Measurements from ENCODE around the gene AKAP9.
A peak's percentile ranks its signal among the peaks of the same experiment; 100 is the strongest.
"Not testable (repeated sequence)": the region's sequence is repeated elsewhere in the genome, so short reads cannot be mapped to it uniquely, and the experiment has no call there.

Gene AKAP9

DNA sequence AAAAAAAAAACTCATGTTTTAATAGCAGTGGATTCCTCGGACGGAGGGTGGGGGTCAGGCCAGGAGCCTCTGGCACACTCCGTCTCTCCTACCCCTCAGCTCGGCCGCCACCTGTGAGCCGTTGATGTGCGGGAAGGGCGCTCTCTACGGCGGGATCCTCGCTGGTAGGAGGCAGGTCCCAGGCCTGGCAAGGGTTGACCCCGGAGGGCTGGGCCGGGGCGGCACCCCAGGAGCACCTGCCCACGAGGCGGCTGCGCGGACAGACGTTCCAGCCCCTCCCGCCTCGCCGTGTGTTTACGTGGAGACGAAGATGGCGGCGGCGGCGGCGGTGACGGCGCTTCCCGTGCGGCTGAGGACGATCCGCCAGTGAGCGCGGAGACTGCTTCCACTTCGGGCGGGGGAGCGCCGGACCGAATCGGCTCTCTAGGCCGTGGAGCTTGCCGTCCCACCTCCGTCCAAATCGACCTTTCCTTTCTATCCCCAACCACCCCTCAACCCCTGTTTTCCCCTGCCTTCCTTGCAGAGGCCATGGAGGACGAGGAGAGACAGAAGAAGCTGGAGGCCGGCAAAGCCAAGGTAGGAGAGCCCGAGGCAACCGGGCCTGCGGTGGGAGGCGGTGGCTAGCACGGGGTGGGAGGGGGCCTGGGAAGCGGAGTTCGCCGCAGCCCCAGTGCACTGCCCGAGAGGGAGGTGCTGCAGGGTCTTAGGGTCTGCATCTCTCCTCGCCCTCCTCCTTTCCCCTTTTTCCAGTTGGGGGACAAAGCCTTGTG lies at the start of gene AKAP9:
TSS of gene AKAP9 (plus strand) at position 291 of the 770 bp plus-strand sequence. CDS start at position 529, 238 bp downstream.
- DNase-seq (ENCODE audit: low read depth) = peak; percentile 85

DNA sequence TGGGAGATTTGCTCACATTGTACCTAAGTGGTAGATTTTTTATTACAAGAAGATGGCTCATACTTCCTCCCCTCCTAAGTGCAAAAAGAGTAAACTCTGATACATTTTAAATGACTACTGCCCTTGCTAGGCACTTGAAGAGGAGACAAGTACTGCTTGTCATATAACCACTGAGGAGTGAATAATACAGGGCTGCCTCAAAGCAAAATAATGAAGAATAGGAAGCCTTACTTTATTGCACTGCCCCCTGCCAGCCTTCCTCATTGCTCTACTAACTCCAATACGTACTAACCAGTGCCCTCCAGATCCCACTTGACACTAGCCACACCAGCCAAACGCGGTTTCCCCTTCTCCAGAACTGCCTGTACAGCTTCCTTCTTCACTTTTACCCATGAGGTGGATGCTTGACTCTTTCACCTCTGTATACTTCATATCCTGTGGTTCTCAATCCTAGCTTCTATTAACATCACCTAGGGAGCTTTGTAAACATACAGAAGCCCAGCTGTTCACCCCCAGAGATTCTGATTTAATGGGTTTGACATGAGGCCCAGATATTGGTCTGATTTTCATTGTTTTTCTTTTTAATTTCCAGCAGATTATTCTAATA lies 48.5 kb upstream of the AKAP9 start:
- no peak for DNase-seq (ENCODE audit: low read depth)

DNA sequence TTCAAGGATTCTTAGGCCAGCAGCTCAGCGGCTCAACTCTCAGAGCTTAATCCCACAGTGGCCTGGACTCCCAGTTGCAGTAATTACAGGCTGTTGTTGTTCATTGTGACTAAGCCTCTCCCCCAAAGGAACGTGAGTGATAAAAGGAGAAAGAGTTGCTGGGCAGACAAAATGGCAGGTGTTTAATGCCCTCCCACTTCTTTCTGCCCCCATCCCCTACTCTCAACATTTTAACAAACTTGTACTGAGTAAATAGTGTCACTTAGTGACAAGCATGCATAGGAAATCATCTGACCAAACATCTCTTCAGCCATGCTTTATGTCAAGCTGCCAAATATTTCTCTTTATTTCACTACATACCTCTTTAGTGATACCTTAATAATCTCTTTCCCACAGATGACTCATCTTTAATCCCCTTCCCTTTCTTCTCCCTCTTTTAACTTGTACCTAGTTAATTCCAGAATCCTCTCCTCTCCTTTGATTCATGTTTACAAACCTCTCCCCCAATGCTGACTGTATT lies 47.8 kb upstream of the AKAP9 start:
- DNase-seq (ENCODE audit: low read depth) = peak; percentile 26

DNA sequence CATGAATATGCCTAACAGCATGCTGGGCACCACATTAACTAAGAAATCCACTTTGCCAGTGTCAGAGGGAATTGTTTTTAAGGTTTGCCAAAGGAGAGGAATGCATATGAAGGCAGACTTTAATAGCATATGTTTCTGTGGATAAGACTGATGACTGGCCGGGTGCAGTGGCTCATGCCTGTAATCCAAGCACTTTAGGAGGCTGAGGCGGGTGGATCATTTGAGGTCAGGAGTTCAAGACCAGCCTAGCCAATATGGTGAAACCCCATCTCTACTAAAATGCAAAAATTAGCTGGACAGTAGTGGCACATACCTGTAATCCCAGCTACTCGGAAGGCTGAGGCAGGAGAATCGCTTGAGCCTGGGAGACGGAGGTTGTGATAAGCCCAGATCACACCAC lies 47.0 kb upstream of the AKAP9 start:
- not testable (repeated sequence) for DNase-seq (ENCODE audit: low read depth)

DNA sequence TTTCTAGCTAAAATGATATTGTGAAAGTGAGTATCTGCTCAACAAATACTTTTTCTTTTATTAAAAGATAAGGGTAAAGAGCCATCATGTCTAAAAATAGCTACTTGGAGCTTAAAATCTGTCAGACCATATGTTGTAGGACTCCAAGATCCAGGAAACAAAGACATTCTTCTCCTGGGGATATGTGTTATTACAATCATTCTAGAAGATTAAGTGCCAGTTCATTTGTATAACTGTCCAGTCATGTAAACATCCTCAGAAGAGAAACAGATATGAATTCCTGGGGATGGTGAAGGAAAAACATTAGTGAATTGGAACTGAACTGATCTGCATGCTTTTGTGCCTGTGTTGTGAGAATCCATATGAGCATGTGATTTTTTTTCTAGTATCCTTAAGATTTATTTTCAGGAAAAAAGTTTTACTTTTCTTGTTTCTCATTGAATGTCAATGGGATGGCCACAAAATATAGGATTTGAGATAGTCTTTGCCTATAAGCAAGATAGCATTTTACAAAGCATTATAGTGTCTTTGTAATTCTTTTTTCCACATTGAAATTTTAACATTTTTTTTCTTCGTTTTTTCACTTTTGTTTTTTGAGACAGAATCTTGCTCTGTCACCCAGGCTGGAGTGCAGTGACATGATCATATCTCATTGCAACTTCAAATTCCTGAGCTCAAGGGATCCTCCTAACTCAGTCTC lies 45.7 kb upstream of the AKAP9 start:
- DNase-seq (ENCODE audit: low read depth) = no peak

DNA sequence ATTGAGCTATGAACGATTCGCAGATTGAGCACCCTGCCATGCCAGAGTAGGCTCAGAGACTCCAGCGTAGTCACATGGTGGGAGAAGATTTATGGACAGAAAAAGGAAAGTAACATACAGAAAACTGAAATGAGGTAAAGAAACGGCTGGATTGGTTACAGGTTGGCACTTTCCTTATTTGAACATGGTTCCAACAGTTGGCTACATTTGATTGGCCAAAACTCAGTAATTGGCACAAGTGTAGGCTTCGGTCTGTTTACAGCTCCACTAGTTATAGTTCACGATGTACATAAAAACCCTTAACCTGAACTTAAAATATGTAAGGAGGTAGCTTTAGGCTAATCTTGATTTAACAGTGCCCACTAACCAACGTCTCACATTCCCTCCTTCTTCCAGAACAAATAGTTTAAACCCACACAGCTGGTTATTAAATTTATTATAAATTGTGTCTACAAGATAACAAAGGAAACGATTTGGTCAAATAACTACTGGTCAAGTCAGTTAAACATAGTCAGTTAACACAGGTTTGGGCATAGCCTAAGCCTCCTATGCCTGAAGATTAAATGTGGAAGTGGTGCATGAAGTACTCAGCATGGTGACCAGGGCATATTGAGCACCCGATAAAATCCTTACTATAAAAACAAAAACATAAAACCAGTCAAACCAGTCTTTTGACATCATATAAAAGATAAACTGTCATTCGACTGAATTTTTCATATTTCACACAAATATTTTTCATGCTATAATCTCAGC lies 42.2 kb upstream of the AKAP9 start:
- no peak for DNase-seq (ENCODE audit: low read depth)

DNA sequence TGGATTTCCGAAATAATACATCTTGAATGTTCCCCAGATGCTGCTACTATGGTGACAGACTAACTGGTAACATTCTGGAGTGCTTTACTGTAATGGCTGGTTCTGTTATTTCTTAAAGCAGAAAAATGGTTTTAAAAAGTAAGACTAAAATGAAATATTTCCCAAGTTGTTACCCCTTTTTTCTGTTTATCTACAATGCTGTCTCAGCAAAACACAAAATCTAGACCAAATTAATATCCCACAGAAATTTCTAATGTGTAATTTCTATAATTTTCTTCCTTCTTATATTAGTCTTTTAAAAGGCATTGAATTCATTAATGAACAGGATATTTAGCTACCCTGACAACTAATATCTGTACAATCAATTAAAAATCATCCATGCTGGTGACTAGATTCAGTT lies 41.1 kb upstream of the AKAP9 start:
- DNase-seq (ENCODE audit: low read depth) = no peak

DNA sequence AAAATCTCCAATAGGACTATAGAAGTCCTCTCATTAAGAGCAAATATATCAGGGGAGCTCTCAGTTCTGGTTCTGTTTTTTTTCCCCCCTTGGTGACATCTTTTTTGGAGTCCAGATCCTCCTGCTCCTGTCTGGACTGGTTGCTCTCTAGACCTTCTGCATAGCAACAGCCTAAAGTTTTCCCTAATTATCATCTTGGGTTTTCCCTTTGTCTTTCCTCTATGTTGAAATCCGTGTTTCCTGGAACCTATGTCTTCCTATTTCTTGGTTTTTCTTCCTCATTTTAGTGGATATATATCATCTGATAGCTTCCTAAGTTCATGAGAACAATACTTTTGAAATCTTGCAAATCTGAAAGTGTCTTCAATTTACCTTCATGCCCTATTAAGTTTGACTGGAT lies 30.5 kb upstream of the AKAP9 start:
- no peak for DNase-seq (ENCODE audit: low read depth)

DNA sequence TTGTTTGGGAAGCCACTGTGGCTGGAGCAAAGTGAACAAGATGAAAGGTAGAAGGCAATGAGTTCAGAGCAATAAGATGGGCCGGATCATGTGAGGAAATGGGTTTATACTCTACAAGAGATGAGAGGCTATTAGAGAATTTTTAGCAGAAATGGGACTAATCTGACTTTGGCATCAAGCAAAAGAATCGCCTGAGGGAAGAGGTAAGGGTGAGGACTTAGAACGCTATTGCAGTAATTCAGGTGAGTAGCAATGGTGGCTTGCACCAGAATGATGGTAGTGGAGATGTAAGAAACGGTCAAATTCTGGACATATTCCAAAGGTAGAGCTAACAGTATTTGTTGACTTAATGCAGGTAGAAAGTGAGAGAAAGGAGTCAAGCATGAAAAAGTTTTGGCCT lies 29.5 kb upstream of the AKAP9 start:
- no peak for DNase-seq (ENCODE audit: low read depth)

DNA sequence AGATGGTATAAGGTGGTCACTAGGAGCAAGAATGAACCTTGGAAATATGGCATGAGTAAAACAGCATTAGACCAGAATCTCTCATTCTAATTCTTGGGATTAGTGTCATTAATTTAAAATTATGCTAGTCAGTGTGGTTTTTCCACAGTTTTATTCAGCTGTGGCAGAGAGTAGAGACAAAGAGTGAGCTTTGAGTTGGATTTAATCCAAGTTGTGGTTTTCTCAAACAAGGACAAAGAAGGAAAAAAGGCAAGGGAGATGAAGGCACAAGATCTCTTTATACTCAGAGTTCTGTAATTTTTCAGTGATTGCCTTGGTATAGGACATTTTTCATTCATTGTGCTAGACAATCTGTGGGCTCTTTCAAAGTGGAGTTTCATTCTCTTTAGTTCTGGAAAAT lies 28.2 kb upstream of the AKAP9 start:
- DNase-seq (ENCODE audit: low read depth) = no peak

DNA sequence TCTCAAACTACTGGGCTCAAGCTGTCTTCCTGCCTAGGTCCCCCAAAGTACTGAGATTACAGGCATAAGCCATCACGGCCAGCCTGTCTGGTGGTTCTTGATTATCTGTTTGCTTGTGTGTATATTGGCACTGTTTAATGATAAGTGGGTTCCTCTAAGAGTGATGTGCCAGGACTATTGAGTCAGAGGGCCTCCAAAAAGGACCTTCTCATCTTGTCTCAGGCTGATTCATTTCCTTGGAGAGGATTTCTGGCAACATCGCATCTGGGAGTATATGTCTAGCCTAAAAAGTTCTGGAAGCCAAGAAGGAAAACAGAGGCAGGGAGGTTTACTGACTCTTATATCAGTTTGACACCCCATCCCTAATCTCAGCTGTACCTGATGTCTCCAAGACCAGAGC lies 27.1 kb upstream of the AKAP9 start:
- DNase-seq (ENCODE audit: low read depth) = peak; percentile 51

DNA sequence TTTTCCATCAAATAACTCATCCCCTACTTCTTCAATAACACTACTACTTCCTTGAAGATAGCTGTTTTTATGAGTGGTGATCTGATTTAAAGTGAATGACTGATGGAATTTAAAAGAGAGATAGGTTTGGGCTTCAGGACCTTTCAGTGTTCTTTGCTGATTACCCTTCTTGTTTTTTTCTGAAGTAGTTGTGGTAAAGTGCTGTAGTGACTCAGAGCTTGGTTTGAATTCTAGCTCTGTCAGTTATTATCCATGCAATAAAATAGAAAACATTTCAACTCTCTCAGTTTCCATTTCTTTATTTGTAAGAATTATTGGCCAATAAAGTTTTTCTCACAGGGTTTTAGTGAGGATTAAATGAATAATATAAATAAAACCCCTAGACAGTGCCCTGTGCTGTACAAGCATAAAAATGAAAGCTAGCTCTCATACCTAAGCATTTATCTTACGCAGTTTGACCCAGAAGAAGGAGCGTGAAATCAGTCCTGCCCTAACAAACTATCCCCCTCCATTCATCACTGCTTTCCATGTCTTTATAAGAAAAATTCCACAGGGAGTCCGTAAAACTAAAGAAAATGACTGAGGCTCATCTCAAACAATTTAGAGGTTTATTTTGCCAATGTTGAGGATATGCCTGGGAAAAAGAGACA lies 25.1 kb upstream of the AKAP9 start:
- DNase-seq (ENCODE audit: low read depth) = peak; percentile 20

DNA sequence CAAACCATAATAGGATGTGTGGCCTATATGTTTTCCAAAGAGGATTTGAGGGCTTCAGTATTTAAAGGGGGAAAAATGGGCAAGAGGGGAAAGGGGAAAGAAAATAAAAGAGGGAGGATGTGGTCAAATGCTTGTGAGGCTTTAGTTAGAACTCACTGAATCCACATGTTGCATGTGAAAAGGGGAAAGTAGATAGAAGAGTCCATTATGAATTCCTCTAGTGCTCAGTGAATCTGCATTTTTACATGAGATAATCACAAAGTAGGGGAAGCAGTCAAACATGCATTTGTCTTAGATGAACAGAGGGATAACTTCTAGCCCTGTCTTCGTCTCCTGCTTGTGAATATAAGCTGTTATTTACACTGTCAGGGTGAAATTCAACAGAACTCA lies 24.6 kb upstream of the AKAP9 start:
- no peak for DNase-seq (ENCODE audit: low read depth)

DNA sequence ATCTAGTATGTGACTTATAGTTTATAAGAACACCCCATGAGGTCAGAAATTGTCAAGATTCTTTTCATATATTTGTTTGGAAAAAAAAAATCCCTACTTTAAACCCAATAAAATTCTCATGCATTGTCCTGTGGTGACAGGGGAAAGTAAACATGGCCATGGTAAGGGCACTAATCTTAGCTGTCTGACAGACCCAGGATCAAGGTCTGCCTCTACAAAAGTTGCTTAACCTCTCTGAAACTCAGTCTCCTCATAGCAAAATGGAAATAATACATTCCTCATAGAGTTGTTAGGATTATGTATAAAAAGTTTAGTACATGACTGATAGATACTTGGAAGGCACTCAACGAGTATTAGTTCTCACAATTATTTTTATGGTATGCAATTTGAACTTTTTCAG lies 22.3 kb upstream of the AKAP9 start:
- DNase-seq (ENCODE audit: low read depth) = no peak

DNA sequence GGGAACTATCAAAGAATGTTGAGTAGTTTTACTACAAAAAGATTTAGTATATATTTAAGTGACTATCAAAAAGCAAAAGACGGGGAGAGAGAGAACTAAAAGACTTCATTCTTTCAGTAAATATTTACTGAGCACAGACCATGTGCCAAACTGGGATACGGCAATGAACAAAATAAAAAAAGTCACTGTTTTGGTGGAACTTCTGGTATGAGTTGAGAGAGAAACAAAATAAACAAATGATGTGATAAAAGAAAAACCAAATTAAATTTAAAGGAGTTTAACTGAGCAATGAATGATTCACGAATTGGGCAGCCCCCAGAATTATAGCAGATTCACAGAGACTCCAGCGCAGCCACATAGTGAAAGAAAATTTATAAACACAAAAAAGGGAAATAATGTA lies 17.8 kb upstream of the AKAP9 start:
- no peak for DNase-seq (ENCODE audit: low read depth)

DNA sequence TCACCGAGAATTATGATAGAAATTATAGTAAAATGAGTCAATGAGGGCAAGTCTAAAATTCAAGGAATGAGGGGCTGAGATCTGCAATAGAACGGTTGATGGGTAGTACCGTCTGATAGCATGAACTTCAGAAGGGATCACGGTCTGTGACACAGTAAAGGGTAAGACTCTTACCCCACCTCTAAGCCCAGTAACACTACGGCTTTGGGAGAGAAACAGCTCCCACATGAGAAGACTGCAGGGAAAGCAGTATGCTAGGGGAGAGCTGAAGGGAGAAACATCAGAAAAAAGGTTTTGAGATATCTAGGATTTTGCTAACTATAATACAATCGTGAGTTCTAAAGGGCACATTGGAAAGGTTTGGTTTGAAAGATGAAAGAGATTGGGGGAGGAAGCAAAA lies 12.8 kb upstream of the AKAP9 start:
- no peak for DNase-seq (ENCODE audit: low read depth)

DNA sequence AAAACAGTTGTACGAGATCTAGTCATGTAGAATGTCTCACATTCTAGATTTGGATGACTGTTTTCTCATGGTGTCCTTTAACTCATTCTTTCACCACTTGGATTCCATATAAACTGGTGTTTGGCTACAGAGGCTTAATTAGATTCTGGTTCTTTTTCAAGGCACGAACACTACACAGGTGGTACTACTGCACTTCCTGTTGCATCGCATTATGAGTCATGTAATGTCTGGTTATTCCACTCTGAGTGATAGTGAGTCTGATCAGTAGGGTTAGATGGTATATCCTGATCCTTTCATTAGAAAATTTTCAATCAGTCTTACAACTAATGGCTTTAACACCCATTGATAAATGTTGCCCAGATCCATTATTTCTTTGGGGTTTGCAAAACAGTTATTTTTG lies 11.2 kb upstream of the AKAP9 start:
- no peak for DNase-seq (ENCODE audit: low read depth)

DNA sequence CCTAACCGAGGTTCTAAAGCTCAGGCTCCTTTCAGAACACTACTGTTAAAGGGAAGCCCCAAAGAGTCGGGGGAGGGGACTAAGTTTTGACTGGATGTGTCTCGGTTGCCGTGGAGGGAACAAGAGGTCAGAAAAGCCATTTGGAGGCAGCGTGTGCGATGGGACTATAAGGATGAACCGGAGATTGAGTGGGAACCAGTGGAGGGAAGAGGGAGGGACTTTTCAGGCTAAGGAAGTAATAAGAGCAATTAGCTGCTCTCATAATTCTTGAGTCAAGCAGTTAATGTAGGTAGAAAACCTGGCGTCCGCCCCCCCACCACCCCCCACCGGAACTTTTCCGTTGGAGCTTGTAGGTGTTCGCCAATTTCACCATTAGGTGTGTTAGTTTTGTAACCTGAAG lies 491 bp upstream of the AKAP9 start:
- DNase-seq (ENCODE audit: low read depth) = peak; percentile 46

DNA sequence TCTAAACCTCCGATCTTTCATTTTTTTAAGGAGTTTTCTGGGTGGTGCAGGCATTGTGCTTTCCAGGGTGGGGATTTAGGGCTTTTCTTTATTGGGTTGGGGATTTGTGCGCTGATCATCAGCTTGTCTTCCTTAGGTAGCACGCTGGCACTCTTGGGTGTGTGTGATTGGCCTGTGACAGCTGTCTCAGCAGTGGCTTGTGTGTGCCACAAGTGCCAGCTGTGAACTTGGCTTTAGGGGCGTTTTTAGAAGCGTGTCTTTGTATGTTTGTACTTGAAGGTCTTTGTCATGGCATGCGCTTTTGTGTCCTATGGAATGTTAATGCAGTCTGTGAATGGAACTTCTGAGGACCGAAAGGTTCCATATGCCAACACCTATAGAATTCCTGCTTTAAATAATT lies 788 bp downstream of the AKAP9 start:
- peak; percentile 42 for DNase-seq (ENCODE audit: low read depth)

DNA sequence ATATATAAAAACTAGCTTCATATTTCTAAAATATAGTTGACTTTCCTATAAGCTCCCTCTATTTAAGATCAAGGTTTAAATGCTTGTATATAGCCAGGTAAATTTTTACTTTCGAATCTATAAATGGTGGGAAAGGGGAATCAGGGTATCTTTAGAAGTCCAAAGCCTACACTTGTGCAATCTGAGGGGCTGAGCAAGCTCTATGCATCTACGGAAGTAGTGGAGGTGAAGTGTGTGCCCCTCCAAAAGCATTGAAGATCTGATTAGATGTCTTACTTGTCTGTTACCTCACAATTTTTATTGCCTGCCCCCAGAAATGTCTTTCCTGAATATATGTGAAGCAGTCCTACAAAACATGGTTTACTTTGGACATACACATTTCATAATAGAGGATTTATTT lies 1.6 kb downstream of the AKAP9 start:
- no peak for DNase-seq (ENCODE audit: low read depth)

DNA sequence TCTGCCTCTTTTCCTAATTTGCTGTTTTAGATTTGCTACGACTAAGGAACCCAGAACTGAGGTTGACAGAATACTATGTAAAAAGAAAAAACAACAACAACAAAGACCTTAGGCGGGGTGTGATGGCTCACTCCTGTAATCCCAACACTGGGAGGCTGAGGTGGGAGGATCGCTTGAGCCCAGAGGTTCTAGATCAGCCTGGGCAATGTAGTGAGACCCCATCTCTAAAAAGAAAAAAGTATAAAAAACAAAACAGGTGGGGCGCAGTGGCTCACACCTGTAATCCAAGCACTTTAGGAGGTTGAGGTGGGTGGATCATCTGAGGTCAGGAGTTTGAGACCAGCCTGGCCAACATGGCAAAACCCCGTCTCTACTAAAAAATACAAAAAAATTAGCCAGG lies 4.3 kb downstream of the AKAP9 start:
- DNase-seq (ENCODE audit: low read depth) = not testable (repeated sequence)

DNA sequence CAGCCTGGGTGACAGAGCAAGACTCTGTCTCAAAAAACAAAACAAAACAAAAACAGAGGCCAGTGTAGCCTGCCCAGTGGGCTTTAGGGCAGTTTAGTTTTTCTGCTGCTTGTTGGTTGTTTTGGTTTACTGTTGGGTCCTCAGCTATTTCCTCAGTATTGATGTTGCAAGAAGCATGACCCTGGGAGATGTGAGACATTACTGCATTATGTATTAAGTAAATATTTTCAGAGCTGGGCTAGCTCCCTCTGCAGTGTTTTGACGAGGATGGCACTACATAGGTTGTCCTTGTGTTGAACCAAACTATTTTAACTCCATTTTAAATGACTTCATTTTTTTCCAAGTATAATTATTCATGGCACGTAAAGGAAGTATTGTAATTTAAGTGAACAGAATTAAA lies 4.8 kb downstream of the AKAP9 start:
- peak; percentile 55 for DNase-seq (ENCODE audit: low read depth)
